BJ (cell line): ENCODE measurements around the gene ST7L. TPM values are rescaled to one million over a fixed set of nuclear protein-coding genes. Genes with fewer than 3 reads are reported as not detected.

ENCODE experiments used
- CTCF ChIA-PET: fragments of 350-600 bp; formaldehyde crosslinking; extraction: SDS; loops from one replicate; lab custom pipeline; 2021; ENCODE audit warnings: antibody characterized with exemption, inconsistent platforms; lab: Yijun Ruan, JAX
- POLR2A ChIA-PET: fragments of 300-600 bp; sonication (Branson Sonifier 250); formaldehyde crosslinking; extraction: SDS; loops from one replicate; lab custom pipeline; 2021; ENCODE audit warnings: antibody characterized with exemption; lab: Charles Lee
- DNase-seq: peaks from one replicate; pipeline ENCODE4 v3.0.0-alpha.2; 2011; ENCODE audit warnings: low read depth
- H3K27me3 ChIP-seq: 2 replicates; pipeline ENCODE4 v1.6.0; 2011; ENCODE audit warnings: low read length; ENCODE audit not compliant: control insufficient read depth, insufficient read depth
- H3K36me3 ChIP-seq: 2 replicates; pipeline ENCODE4 v1.5.1; 2011; ENCODE audit warnings: low read length; ENCODE audit not compliant: control insufficient read depth, insufficient read depth
- H3K4me3 ChIP-seq: 2 replicates; pipeline ENCODE4 v1.5.1; 2011; ENCODE audit warnings: low read depth, mild to moderate bottlenecking, control low read depth, low read length
- CTCF ChIP-seq: IDR thresholded peaks from 2 replicates; pipeline ENCODE4 v1.5.1; 2011; ENCODE audit warnings: low read depth, mild to moderate bottlenecking, control low read depth, inconsistent platforms, low read length, moderate library complexity; ENCODE audit not compliant: insufficient read depth
- polyA plus RNA-seq: library from polyadenylated mRNA; depleted of rRNA; stranded (reverse); fragments of >200 nt; gene quantifications from 2 replicates; pipeline ENCODE4 v1.2.3, GENCODE V29; 2011

The ST7L gene
- polyA plus RNA-seq, 1 experiment = 7.2 TPM

- peaks cover 1% of the 10 kb centered on the region for H3K27me3 ChIP-seq
- CTCF ChIA-PET = interaction anchor here (1.5 kb wide), 1 partner anchor 108 kb away, joined by 5 read pairs; no protein-coding TSS in a partner anchor
These were observed 112.6 kb downstream of the ST7L start for GRCh38 chr1:112506306-112506705.

GRCh38 chr1:112505878-112506277 is 113.1 kb downstream of the ST7L start:
- POLR2A ChIA-PET = no interaction called here
- Histone ChIP-seq H3K36me3 (no peaks in the 10 kb centered on the region), H3K27me3 (peaks cover 1% of the 10 kb centered on the region), H3K4me3 (no peak overlapping the region)
- CTCF ChIA-PET = interaction anchor here (0.5 to 1.5 kb wide), 3 partner anchors 108 to 568 kb away, joined by 3 to 5 read pairs (median 4); no protein-coding TSS in a partner anchor
- TF ChIP-seq CTCF = no peak
- no peak for DNase-seq

More at GRCh38 chr1:112506306-112506705, 112.6 kb downstream of the ST7L start:
- no peak for TF ChIP-seq CTCF
- POLR2A ChIA-PET = no interaction called here
- no peak for DNase-seq
- Histone ChIP-seq H3K4me3 (no peak overlapping the region), H3K36me3 (no peaks in the 10 kb centered on the region)

GRCh38 chr1:112505400-112505785 is 113.5 kb downstream of the ST7L start:
- POLR2A ChIA-PET = no interaction called here
- no peak for DNase-seq
- CTCF ChIA-PET = interaction anchor here (0.5 to 1.5 kb wide), 4 partner anchors 16 to 568 kb away, joined by 3 to 5 read pairs (median 4); no protein-coding TSS in a partner anchor
- Histone ChIP-seq H3K36me3 (no peaks in the 10 kb centered on the region), H3K4me3 (no peak overlapping the region), H3K27me3 (no peaks in the 10 kb centered on the region; the same call in none of the 2 replicates)
- no peak for TF ChIP-seq CTCF

- Histone ChIP-seq H3K4me3 (no peak overlapping the region), H3K27me3 (no peaks in the 10 kb centered on the region; the same call in none of the 2 replicates), H3K36me3 (no peaks in the 10 kb centered on the region)
- ChIA-PET POLR2A (no interaction called here), CTCF (interaction anchor here (0.6 to 1.5 kb wide), 4 partner anchors 17 to 114 kb away, joined by 3 to 5 read pairs (median 4); no protein-coding TSS in a partner anchor)
- no peak for TF ChIP-seq CTCF
- no peak for DNase-seq
These were observed 114.1 kb downstream of the ST7L start for GRCh38 chr1:112504661-112505399.

GRCh38 chr1:112504001-112504660 is 114.8 kb downstream of the ST7L start:
- no peak for TF ChIP-seq CTCF
- no peak overlapping the region for H3K4me3 ChIP-seq
- DNase-seq = no peak
- ChIA-PET CTCF (interaction anchor here (0.6 to 1.4 kb wide), 2 partner anchors 17 to 107 kb away, joined by 3 read pairs; no protein-coding TSS in a partner anchor), POLR2A (no interaction called here)
- no peaks in the 10 kb centered on the region for H3K36me3 ChIP-seq
- H3K27me3 ChIP-seq = no peaks in the 10 kb centered on the region; the same call in 1 of the 2 replicates
